H1 (cell line): ENCODE measurements around the gene TTBK2. TPM values are rescaled to one million over a fixed set of nuclear protein-coding genes. Genes with fewer than 3 reads are reported as not detected.

Source experiments
- CTCF ChIA-PET: fragments of 300-600 bp; sonication (Branson Sonifier 250); formaldehyde crosslinking; loops from one replicate; lab custom pipeline; 2021; ENCODE audit not compliant: partially characterized antibody; lab: Charles Lee
- POLR2A ChIA-PET: fragments of 300-600 bp; sonication (Branson Sonifier 250); formaldehyde crosslinking; loops from one replicate; lab custom pipeline; 2021; ENCODE audit warnings: inconsistent platforms; ENCODE audit not compliant: partially characterized antibody; lab: Charles Lee
- DNase-seq, 2 experiments: peaks; one replicate each; pipeline versions ENCODE4 v3.0.0 to v3.0.0-alpha.2; 2010 to 2022; ENCODE audit warnings: low spot score in 2 of 2, low read depth in 1 of 2, mixed read lengths in 1 of 2
- FAIRE-seq: peaks from 2 replicates; lab custom pipeline; 2011; peaks lifted over from hg19 to GRCh38; lab: Jason Lieb, UNC
- H2AFZ ChIP-seq: 2 replicates; pipeline ENCODE4 v1.8.1; 2012; ENCODE audit warnings: low read length, inconsistent platforms
- H2AK5ac ChIP-seq: 2 replicates; pipeline ENCODE4 v1.6.1; 2013; ENCODE audit warnings: low read depth, low read length
- H2BK120ac ChIP-seq: replicated peaks from 2 replicates; pipeline ENCODE3; 2013; ENCODE audit warnings: low read depth, low read length, inconsistent platforms
- H2BK12ac ChIP-seq: 2 replicates; pipeline ENCODE4 v1.6.1; 2013; ENCODE audit warnings: low read depth, low read length
- H2BK15ac ChIP-seq: 2 replicates; pipeline ENCODE4 v1.6.1; 2013; ENCODE audit warnings: low read length
- H2BK20ac ChIP-seq: 2 replicates; pipeline ENCODE4 v1.6.1; 2013; ENCODE audit warnings: low read length
- H2BK5ac ChIP-seq: 2 replicates; pipeline ENCODE4 v1.6.1; 2013; ENCODE audit warnings: low read depth, low read length
- H3K14ac ChIP-seq: 2 replicates; pipeline ENCODE4 v1.6.1; 2013; ENCODE audit warnings: inconsistent platforms; ENCODE audit not compliant: insufficient read length
- H3K18ac ChIP-seq: 2 replicates; pipeline ENCODE4 v1.6.1; 2013; ENCODE audit warnings: low read length; ENCODE audit errors: extremely low read depth
- H3K23ac ChIP-seq: 2 replicates; pipeline ENCODE4 v1.6.1; 2013; ENCODE audit warnings: inconsistent platforms; ENCODE audit not compliant: insufficient read length
- H3K23me2 ChIP-seq: 2 replicates; pipeline ENCODE4 v1.6.1; 2013; ENCODE audit warnings: low read depth, low read length
- H3K27ac ChIP-seq: 2 replicates; pipeline ENCODE4 v1.6.1; 2011; ENCODE audit warnings: low read depth, low read length, inconsistent platforms
- H3K27me3 ChIP-seq, 4 experiments: replicated peaks in 1 of 4; 1 replicate in 1 of 4; 2 replicates in 3 of 4; pipeline versions ENCODE4 v1.6.1 to v1.8.1; 2011 to 2013; ENCODE audit warnings: low read length in 3 of 4, mild to moderate bottlenecking in 3 of 4, inconsistent platforms in 2 of 4, mixed read lengths in 2 of 4, moderate library complexity in 1 of 4; ENCODE audit not compliant: control insufficient read depth in 3 of 4, insufficient read depth in 3 of 4; ENCODE audit errors: extremely low read depth in 1 of 4
- H3K36me3 ChIP-seq, 4 experiments: 2 replicates each; pipeline versions ENCODE4 v1.6.1 to v1.8.1; 2011 to 2013; ENCODE audit warnings: mild to moderate bottlenecking in 4 of 4, low read length in 3 of 4, moderate library complexity in 2 of 4, control low read depth in 1 of 4, inconsistent platforms in 1 of 4; ENCODE audit not compliant: insufficient read depth in 4 of 4, control insufficient read depth in 2 of 4
- H3K4ac ChIP-seq: replicated peaks from 2 replicates; pipeline ENCODE3; 2013; ENCODE audit warnings: low read length, low read depth, mixed read lengths, inconsistent platforms; ENCODE audit not compliant: insufficient read length
- H3K4me1 ChIP-seq, 4 experiments: replicated peaks in 1 of 4; 1 replicate in 1 of 4; 2 replicates in 3 of 4; pipeline versions ENCODE4 v1.6.1 to v1.8.1; 2011 to 2013; ENCODE audit warnings: low read length in 3 of 4, inconsistent platforms in 2 of 4, mixed read lengths in 1 of 4; ENCODE audit not compliant: insufficient read depth in 4 of 4, control insufficient read depth in 3 of 4
- H3K4me2 ChIP-seq, 2 experiments: 2 replicates each; pipeline versions ENCODE4 v1.6.1 to v1.8.1; 2011 to 2013; ENCODE audit warnings: low read depth in 2 of 2, low read length in 2 of 2, control low read depth in 1 of 2, inconsistent platforms in 1 of 2, mild to moderate bottlenecking in 1 of 2; ENCODE audit not compliant: insufficient read depth in 1 of 2
- H3K4me3 ChIP-seq, 4 experiments: fragments of 200-600, 300-600 bp in 1 of 4; sonication (generic), shearing (Covaris generic), sonication (Bioruptor Twin) in 1 of 4; 2 replicates each; pipeline versions ENCODE4 v1.5.1 to v1.8.1; 2011 to 2016; ENCODE audit warnings: low read length in 4 of 4, low read depth in 3 of 4, control low read depth in 2 of 4, inconsistent platforms in 2 of 4, mild to moderate bottlenecking in 2 of 4, mixed read lengths in 1 of 4, moderate library complexity in 1 of 4; ENCODE audit not compliant: insufficient read depth in 2 of 4; ENCODE audit errors: extremely low read depth in 1 of 4
- H3K56ac ChIP-seq: replicated peaks from 2 replicates; pipeline ENCODE3; 2013; ENCODE audit warnings: low read depth, mild to moderate bottlenecking, mixed read lengths, low read length, inconsistent platforms; ENCODE audit not compliant: insufficient read length
- H3K79me1 ChIP-seq: 2 replicates; pipeline ENCODE4 v1.6.1; 2013; ENCODE audit warnings: low read depth, low read length, control low read depth
- H3K79me2 ChIP-seq, 2 experiments: 2 replicates each; pipeline versions ENCODE4 v1.6.1 to v1.8.1; 2012 to 2013; ENCODE audit warnings: low read length in 2 of 2, mild to moderate bottlenecking in 2 of 2, inconsistent platforms in 1 of 2; ENCODE audit not compliant: insufficient read depth in 2 of 2, control insufficient read depth in 1 of 2
- H3K9ac ChIP-seq, 4 experiments: replicated peaks in 1 of 4; 1 replicate in 1 of 4; 2 replicates in 3 of 4; pipeline versions ENCODE4 v1.6.1 to v1.8.1; 2011 to 2013; ENCODE audit warnings: low read depth in 3 of 4, low read length in 3 of 4, control low read depth in 2 of 4, mild to moderate bottlenecking in 2 of 4, moderate library complexity in 2 of 4, inconsistent platforms in 1 of 4; ENCODE audit errors: extremely low read depth in 1 of 4
- H3K9me3 ChIP-seq, 2 experiments: 2 replicates each; pipeline versions ENCODE4 v1.6.1 to v1.8.1; 2012 to 2013; ENCODE audit warnings: mild to moderate bottlenecking in 2 of 2, moderate library complexity in 2 of 2, control low read depth in 1 of 2, inconsistent platforms in 1 of 2, low read depth in 1 of 2, low read length in 1 of 2, mixed read lengths in 1 of 2; ENCODE audit not compliant: insufficient read depth in 2 of 2
- H4K20me1 ChIP-seq, 2 experiments: replicated peaks in 1 of 2; 2 replicates each; pipeline versions ENCODE3 to v1.8.1; 2011 to 2013; ENCODE audit warnings: inconsistent platforms in 2 of 2, low read length in 2 of 2, mild to moderate bottlenecking in 1 of 2; ENCODE audit not compliant: insufficient read depth in 2 of 2, control insufficient read depth in 1 of 2
- H4K5ac ChIP-seq: 2 replicates; pipeline ENCODE4 v1.6.1; 2013; ENCODE audit warnings: low read length, low read depth, mixed read lengths, inconsistent platforms; ENCODE audit not compliant: insufficient read length
- H4K8ac ChIP-seq: 2 replicates; pipeline ENCODE4 v1.8.0; 2013; ENCODE audit warnings: mild to moderate bottlenecking, moderate library complexity, low read length, inconsistent platforms; ENCODE audit not compliant: insufficient read depth; ENCODE audit errors: extremely low read depth
- H4K91ac ChIP-seq: replicated peaks from 2 replicates; pipeline ENCODE3; 2013; ENCODE audit warnings: low read length, mixed read lengths, inconsistent platforms; ENCODE audit not compliant: insufficient read length
- EGR1 ChIP-seq: IDR thresholded peaks from 2 replicates; pipeline ENCODE4 v1.6.1; 2011; ENCODE audit warnings: low read depth, low read length, borderline replicate concordance
- GTF2F1 ChIP-seq: IDR thresholded peaks from 2 replicates; pipeline ENCODE4 v1.6.1; 2012; ENCODE audit warnings: low read depth, low read length, improper control_type of control experiment, borderline replicate concordance
- POLR2A ChIP-seq, 2 experiments: IDR thresholded peaks; 1 replicate in 1 of 2; 2 replicates in 1 of 2; pipeline ENCODE4 v1.6.1; 2011; ENCODE audit warnings: low read depth in 2 of 2, low read length in 2 of 2, mild to moderate bottlenecking in 2 of 2; ENCODE audit errors: control extremely low read depth in 1 of 2
- SP4 ChIP-seq: IDR thresholded peaks from 2 replicates; pipeline ENCODE4 v1.6.1; 2012; ENCODE audit warnings: low read length, inconsistent platforms
- TBP ChIP-seq: IDR thresholded peaks from 2 replicates; pipeline ENCODE4 v1.6.1; 2011; ENCODE audit warnings: low read depth, low read length, improper control_type of control experiment
- polyA plus RNA-seq, 7 experiments: library from polyadenylated mRNA; depleted of rRNA in 3 of 7; stranded (reverse) in 5 of 7; unstranded in 2 of 7; fragments of >200 nt in 5 of 7; fragments of 200-250 nt in 2 of 7; gene quantifications; 1 replicate in 5 of 7; 2 replicates in 1 of 7; 4 replicates in 1 of 7; pipeline versions ENCODE4 v1.2.1 to v1.2.3, GENCODE V29; 2011 to 2013; ENCODE audit warnings: missing spikeins in 2 of 7, mixed read lengths in 2 of 7
- total RNA-seq: library from RNA; stranded (reverse); fragmentation: NEBNext Ultra II Directional; extraction: Animal tissue kit (Norgen Biotek cat#: 25700); gene quantifications from 2 replicates; pipeline ENCODE4 v1.2.1, GENCODE V29; 2021

The TTBK2 gene
- total and polyA plus RNA-seq, 2 of the 8 experiments (the other 6 are each of a cell fraction or from before 2014, with no cell fraction given): 2.7 to 18.2 TPM

GRCh38 chr15:42879443-42879842, 41.1 kb downstream of the TTBK2 start (continued):
- TF ChIP-seq EGR1: no peak

GRCh38 chr15:42876224-42876623, 44.4 kb downstream of the TTBK2 start:
- no peak overlapping the region for H2BK15ac ChIP-seq
- H3K79me2 ChIP-seq: no peaks in the 10 kb centered on the region; a peak in 1 of 4 replicates
- no peak overlapping the region for H4K91ac ChIP-seq
- FAIRE-seq (no peak), DNase-seq (no peak)
- no peak overlapping the region for H3K4me3 ChIP-seq
- no peak overlapping the region for H2BK20ac ChIP-seq
- no peak overlapping the region for H2BK12ac ChIP-seq
- H3K23me2 ChIP-seq: no peaks in the 10 kb centered on the region; the same call in 1 of the 2 replicates
- no peak overlapping the region for H3K14ac ChIP-seq
- no peak overlapping the region for H3K4ac ChIP-seq
- ChIA-PET POLR2A (no interaction called here), CTCF (interaction anchor here (1.4 kb wide), 1 partner anchor 75 kb away, joined by 6 read pairs; no protein-coding TSS in a partner anchor)
- no peaks in the 10 kb centered on the region for H3K79me1 ChIP-seq
- H3K27ac ChIP-seq: no peak overlapping the region
- H3K36me3 ChIP-seq: no peaks in the 10 kb centered on the region
- H3K4me2 ChIP-seq: no peak overlapping the region
- H2AK5ac ChIP-seq: no peak overlapping the region
- no peak overlapping the region for H3K56ac ChIP-seq
- H2BK120ac ChIP-seq: no peak overlapping the region
- H2BK5ac ChIP-seq: no peak overlapping the region
- 0 out of 7 replicates have a peak, but pooled peaks cover 0 to 5% (median 0%) of the 10 kb centered on the region in 4 experiments for H3K4me1 ChIP-seq
- no peaks in the 10 kb centered on the region for H3K9me3 ChIP-seq
- TF ChIP-seq POLR2A (IDR thresholded peaks at IDR 0.05; ENCODE audit: control extremely low read depth in 1 of 2, low read depth in 2 of 2, low read length in 2 of 2) (no peak), GTF2F1 (no peak), SP4 (no peak), TBP (no peak)
- H2AFZ ChIP-seq: no peak overlapping the region
- no peaks in the 10 kb centered on the region for H4K20me1 ChIP-seq
- no peak overlapping the region for H3K23ac ChIP-seq
- H4K5ac ChIP-seq: no peak overlapping the region
- no peak overlapping the region for H4K8ac ChIP-seq
- no peak overlapping the region for H3K18ac ChIP-seq
- H3K9ac ChIP-seq: no peak overlapping the region
- H3K27me3 ChIP-seq: no peaks in the 10 kb centered on the region
